Activated naive CD4-positive, alpha-beta T cell treated with anti-CD3 and anti-CD28 coated beads, Interleukin-2, amount 10 ng/mL, durations not matched to agents 7 days and 5 days (primary cell): ENCODE results near the gene MACROD1.
"Not testable (repeated sequence)": the region's sequence is repeated elsewhere in the genome, so short reads cannot be mapped to it uniquely, and the experiment has no call there.

Experiments
- CTCF ChIA-PET: fragments of 350-600 bp; sonication (Branson Sonifier 250); formaldehyde crosslinking; loops from one replicate; lab custom pipeline; 2021; ENCODE audit warnings: antibody characterized with exemption; lab: Charles Lee
- DNase-seq: peaks from one replicate; pipeline ENCODE4 v3.0.0-alpha.2; 2020
- H3K27ac Mint-ChIP-seq: one replicate; pipeline ENCODE4 v1.8.0; 2021; ENCODE audit warnings: mild to moderate bottlenecking, moderate library complexity, mixed read lengths
- H3K27me3 Mint-ChIP-seq: one replicate; pipeline ENCODE4 v1.8.0; 2021; ENCODE audit warnings: mild to moderate bottlenecking, mixed read lengths
- H3K36me3 Mint-ChIP-seq: one replicate; pipeline ENCODE4 v1.8.0; 2021; ENCODE audit warnings: mixed read lengths
- H3K4me1 Mint-ChIP-seq: one replicate; pipeline ENCODE4 v1.8.0; 2021; ENCODE audit warnings: mixed read lengths
- H3K4me3 Mint-ChIP-seq: one replicate; pipeline ENCODE4 v1.8.0; 2021; ENCODE audit warnings: mild to moderate bottlenecking, moderate library complexity, mixed read lengths
- H3K9me3 Mint-ChIP-seq: one replicate; pipeline ENCODE4 v1.8.0; 2021; ENCODE audit warnings: mixed read lengths

The MACROD1 gene

DNA sequence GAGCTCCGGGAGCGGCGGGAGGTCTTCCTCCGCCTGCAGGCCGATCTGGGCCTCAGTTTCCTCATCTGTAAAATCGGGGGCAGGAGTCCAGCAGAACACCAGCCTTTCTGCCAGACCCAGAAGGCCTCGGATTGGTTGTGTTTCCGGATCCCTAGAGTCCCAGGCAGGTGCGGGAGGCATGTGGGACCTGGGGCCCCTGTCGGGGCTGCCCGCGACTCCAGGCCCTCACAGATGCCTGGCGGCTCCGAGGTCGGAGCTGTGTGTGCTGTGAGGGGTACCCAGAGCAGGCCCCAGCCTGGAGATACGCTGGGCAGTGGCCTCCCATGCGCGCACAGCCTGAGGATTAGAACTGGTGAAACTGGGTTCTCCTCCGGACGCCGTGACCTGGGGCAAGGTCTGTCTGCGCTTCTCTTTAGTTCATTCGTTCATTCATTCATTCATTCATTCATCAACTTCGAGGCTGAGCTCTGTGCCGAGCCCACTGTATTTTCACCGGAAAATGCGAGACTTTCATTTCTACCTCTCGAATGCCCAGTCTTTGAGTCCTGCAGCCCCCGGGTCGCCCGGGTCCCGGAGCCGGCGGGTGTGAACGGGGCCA, 105.6 kb downstream of the MACROD1 start:
- H3K9me3 Mint-ChIP-seq: no peaks in the 10 kb centered on the region
- H3K4me3 Mint-ChIP-seq: no peak overlapping the region
- no peak for DNase-seq
- peaks cover 58% of the 10 kb centered on the region for H3K27me3 Mint-ChIP-seq
- H3K36me3 Mint-ChIP-seq: no peaks in the 10 kb centered on the region
- CTCF ChIA-PET: interaction anchor here (0.9 to 1.4 kb wide), 2 partner anchors 88 to 225 kb away, joined by 3 read pairs; no protein-coding TSS in a partner anchor
- H3K4me1 Mint-ChIP-seq: peaks cover 9% of the 10 kb centered on the region
- H3K27ac Mint-ChIP-seq: no peak overlapping the region

DNA sequence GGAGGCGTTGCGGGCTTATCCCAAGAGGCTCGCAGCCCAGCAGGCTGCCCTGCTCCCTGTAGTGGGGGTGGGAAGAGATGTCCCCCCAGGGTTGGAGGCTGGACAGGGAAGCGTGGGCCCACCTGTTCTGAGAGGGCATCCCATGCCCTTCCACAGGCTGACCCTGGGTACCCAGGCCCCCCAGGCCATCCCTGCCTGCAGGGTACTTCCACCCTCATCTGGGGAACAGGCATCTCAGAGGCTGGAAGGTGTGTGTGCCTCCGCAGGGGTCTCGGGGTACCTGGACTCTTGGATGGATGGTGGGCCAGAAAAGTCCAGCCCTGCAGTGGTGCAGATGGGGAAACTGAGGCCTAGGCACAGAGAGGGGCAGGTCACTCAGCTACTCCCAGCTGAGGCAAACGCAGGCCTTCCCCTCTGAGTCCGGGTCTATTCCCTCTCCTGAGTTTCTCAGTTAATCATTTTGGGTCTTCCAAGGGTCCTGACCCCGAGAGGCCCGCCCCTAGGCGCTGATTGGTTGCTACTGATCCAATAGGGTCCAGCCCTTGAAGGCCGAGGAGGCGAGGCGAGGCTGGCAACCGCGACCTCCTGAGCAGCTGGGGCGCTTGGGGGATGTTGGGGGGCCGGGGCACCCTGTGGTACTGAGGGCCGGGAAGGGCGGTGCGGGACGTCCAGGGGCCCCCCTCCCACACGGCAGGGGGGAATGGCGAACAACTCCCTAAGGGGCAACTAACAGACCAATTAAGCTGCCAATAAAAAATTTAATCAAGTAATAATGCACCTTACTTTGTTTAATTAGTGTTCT, 106.4 kb downstream of the MACROD1 start:
- Mint-ChIP-seq H3K36me3 (no peaks in the 10 kb centered on the region), H3K27ac (no peak overlapping the region), H3K27me3 (peaks cover 52% of the 10 kb centered on the region), H3K4me1 (peaks cover 9% of the 10 kb centered on the region), H3K9me3 (no peaks in the 10 kb centered on the region), H3K4me3 (no peak overlapping the region)
- CTCF ChIA-PET: interaction anchor here (0.9 kb wide), 1 partner anchor 224 kb away, joined by 3 read pairs; no protein-coding TSS in a partner anchor
- no peak for DNase-seq

DNA sequence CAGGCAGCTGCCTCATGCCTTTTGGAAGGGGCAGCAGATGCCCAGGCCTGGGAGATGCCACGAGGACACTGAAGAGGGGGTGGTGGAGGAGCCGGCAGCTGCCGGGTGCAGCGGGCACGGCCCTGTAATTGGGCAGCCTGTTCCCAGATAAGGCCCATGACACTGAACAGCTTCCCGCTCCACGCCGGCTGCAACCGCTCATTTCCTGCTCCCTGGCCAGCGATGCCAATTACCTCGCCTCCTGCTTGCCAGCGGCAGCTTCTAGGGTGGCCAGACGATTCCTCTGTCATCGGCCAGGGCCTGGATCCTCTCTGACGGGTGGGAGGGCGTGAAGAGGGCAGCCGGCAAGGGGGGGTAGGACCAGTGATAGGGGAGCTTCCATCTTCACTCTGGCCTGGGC, 107.4 kb downstream of the MACROD1 start:
- H3K4me1 Mint-ChIP-seq: peaks cover 9% of the 10 kb centered on the region
- no peak overlapping the region for H3K27ac Mint-ChIP-seq
- no peaks in the 10 kb centered on the region for H3K9me3 Mint-ChIP-seq
- no peaks in the 10 kb centered on the region for H3K36me3 Mint-ChIP-seq
- H3K4me3 Mint-ChIP-seq: no peak overlapping the region
- no peak for DNase-seq
- peaks cover 47% of the 10 kb centered on the region for H3K27me3 Mint-ChIP-seq
- CTCF ChIA-PET: no interaction called here

DNA sequence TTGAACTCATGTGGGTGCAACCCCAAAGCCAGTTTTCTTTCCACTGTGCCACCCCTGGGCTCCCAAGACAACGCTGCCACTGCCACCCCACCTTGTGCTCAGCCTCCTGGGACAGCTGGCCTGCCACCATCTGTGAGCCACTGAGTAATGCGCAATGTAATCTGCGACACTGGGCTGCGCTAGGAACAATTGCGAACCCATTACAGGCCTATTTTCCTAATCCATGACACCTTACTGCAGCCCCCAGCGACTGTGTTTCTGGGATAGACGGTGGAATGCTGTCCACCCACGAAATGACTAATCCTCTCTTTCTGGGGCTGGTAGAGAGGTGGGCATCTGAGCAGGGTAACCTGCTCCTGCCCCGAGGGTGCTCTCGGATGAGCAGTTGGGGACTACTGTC, 108.0 kb downstream of the MACROD1 start:
- no peaks in the 10 kb centered on the region for H3K9me3 Mint-ChIP-seq
- peaks cover 9% of the 10 kb centered on the region for H3K4me1 Mint-ChIP-seq
- no peak overlapping the region for H3K4me3 Mint-ChIP-seq
- CTCF ChIA-PET: no interaction called here
- H3K27ac Mint-ChIP-seq: no peak overlapping the region
- no peak for DNase-seq
- H3K36me3 Mint-ChIP-seq: no peaks in the 10 kb centered on the region
- H3K27me3 Mint-ChIP-seq: peaks cover 46% of the 10 kb centered on the region

DNA sequence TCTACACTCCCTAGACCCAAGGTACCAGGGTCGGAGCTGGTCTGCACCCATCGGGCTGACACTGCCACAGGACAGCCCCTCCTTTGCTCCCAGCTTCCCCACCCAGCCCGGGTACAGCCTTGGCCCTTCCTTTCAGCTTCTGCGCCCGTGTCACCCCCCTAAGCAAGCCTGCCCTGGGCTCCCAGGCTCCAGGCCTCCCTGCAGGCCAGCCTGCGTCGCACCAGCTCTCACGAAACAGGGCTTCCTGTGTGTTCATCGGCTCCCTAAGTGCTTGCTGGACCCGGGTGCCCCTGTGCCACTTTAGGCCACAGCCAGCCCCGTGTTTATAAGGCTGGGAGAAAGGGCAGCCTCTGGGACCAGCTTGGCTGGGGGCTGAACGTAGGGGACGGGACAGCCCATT, 109.1 kb downstream of the MACROD1 start:
- DNase-seq: no peak
- Mint-ChIP-seq H3K4me1 (peaks cover 6% of the 10 kb centered on the region), H3K4me3 (no peak overlapping the region), H3K27ac (no peak overlapping the region), H3K9me3 (no peaks in the 10 kb centered on the region), H3K27me3 (peaks cover 35% of the 10 kb centered on the region), H3K36me3 (no peaks in the 10 kb centered on the region)
- CTCF ChIA-PET: no interaction called here

DNA sequence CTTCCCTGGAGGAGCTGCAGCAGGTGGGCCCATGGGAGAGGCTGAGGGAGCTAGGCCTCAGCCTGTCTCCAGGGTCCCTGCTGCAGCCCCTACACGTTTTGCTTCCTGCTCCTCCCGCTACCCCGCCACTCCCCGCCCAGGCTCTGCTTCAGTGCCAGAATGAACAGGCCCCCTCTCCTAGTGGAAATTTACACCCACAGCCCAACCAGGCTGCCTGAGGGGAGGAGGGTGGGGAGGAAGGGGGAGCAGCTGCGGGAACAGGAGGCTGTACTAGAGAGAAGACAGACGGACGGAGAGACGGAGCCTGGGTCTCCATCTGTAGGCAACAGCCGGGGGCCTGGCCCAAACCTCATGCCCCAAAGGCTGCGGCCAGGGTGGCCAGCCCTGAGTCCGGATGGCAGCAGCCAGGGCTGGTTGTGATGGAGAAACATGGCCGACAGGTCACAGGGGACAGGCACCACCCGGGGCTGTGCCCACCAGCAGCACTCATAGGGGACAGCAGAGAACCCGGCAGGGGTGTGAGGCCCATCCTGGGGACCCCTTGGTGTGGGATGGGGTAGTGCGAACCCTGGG, 109.6 kb downstream of the MACROD1 start:
- H3K27ac Mint-ChIP-seq: no peak overlapping the region
- peaks cover 30% of the 10 kb centered on the region for H3K27me3 Mint-ChIP-seq
- H3K4me3 Mint-ChIP-seq: no peak overlapping the region
- no peaks in the 10 kb centered on the region for H3K9me3 Mint-ChIP-seq
- CTCF ChIA-PET: no interaction called here
- H3K36me3 Mint-ChIP-seq: no peaks in the 10 kb centered on the region
- DNase-seq: no peak
- peaks cover 6% of the 10 kb centered on the region for H3K4me1 Mint-ChIP-seq

DNA sequence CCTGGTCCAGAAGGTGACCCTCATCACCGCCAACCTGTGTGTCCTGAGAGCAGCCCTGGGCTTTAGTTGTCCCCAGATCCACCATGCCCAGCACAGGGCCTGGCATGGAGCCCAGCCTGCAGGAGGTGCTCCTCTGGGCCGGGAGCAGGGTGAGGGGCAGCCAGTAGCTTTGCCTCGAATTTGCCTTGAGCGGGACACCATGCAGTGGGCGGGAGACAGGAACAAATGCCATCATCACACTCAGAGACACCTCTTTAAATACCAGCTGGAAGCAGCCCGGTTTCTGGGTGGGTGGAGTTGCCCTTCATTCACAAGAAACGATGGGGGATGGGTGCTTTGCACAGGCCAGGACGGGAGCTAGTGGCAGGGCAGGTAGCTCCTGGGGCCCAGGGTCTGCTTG, 110.8 kb downstream of the MACROD1 start:
- no peaks in the 10 kb centered on the region for H3K4me1 Mint-ChIP-seq
- no peaks in the 10 kb centered on the region for H3K9me3 Mint-ChIP-seq
- DNase-seq: no peak
- no peaks in the 10 kb centered on the region for H3K36me3 Mint-ChIP-seq
- CTCF ChIA-PET: no interaction called here
- H3K4me3 Mint-ChIP-seq: no peak overlapping the region
- H3K27me3 Mint-ChIP-seq: peaks cover 18% of the 10 kb centered on the region
- no peak overlapping the region for H3K27ac Mint-ChIP-seq

DNA sequence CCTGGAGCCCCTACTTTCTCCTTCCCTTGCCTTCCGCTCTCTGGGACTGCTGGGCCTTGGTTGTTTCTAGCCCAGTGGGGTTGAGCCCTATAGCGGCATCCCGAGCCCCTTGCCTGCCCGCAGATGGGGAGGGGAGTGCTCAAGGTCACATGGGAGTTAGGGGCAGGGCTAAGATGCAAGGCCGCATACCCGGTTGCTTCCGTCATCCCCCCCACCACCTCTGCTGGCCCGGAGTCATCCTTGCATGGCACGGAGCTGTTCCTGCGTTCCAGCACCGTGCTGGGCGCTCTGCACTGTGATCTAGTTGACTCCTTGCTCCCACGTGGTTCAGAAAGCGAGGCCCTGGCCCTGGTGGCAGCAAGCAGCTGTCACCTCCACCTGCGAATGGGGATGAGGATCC, 112.2 kb downstream of the MACROD1 start:
- Mint-ChIP-seq H3K27me3 (peaks cover 7% of the 10 kb centered on the region), H3K36me3 (no peaks in the 10 kb centered on the region), H3K4me3 (no peak overlapping the region), H3K9me3 (no peaks in the 10 kb centered on the region), H3K4me1 (no peaks in the 10 kb centered on the region), H3K27ac (no peak overlapping the region)
- no peak for DNase-seq
- CTCF ChIA-PET: no interaction called here

DNA sequence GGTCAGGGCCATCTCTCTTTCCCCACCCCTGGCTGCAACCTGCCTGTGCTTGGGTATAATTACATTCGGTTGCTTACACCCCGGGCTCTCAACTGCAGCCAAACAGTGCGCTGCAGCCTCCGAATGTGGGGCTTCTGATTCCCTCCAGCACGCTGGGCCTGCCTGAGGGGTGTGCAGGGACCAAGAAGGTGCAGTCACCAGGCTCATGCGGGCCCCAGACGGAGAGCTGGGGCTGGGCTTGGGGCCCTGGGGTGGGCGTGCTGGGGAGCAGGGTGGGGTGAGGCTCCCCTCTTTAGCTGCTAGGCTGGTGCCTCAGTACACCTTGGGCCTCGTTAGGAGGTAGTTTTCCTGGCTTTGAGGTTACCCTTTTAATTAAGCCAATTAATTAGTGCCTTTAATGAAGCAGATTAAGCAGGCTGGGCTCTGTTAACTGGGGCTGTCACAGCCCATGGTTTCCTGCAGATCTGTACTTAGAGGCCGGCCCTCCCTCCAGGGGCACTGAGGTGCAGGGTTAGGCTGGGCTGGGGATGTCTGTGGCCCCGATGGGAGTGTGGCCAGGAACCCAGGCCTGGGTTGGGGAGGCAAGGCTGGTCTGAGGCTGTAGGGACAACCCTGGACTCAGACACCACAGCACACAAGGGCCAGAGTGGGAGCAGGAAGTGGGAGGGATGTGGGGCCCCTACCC, 112.8 kb downstream of the MACROD1 start:
- no peaks in the 10 kb centered on the region for H3K4me1 Mint-ChIP-seq
- no peak overlapping the region for H3K27ac Mint-ChIP-seq
- CTCF ChIA-PET: no interaction called here
- no peaks in the 10 kb centered on the region for H3K36me3 Mint-ChIP-seq
- no peaks in the 10 kb centered on the region for H3K9me3 Mint-ChIP-seq
- no peak overlapping the region for H3K4me3 Mint-ChIP-seq
- DNase-seq: no peak
- peaks cover under 1% of the 10 kb centered on the region for H3K27me3 Mint-ChIP-seq

DNA sequence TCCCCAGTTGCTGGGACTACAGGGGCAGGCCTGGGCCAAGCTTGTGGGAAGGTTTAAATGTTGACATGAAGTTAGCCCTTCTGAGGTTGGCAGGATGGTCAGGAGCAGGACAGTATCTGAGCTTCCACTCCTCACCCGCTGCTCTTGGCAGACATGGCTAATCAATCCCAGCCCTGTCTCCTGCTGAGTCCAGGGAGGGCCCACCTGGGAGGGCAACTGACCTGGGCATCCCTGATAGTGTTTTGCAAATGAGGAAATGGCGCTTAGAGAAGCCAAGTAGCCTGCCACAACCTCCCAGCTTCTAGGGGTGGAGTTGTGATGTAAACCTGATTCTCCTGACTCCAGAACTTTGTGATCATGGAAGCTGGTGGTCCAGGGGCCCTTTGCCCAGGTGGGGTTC, 113.5 kb downstream of the MACROD1 start:
- H3K9me3 Mint-ChIP-seq: no peaks in the 10 kb centered on the region
- H3K27me3 Mint-ChIP-seq: no peaks in the 10 kb centered on the region
- H3K27ac Mint-ChIP-seq: no peak overlapping the region
- CTCF ChIA-PET: no interaction called here
- H3K36me3 Mint-ChIP-seq: no peaks in the 10 kb centered on the region
- H3K4me1 Mint-ChIP-seq: no peaks in the 10 kb centered on the region
- no peak for DNase-seq
- no peak overlapping the region for H3K4me3 Mint-ChIP-seq

DNA sequence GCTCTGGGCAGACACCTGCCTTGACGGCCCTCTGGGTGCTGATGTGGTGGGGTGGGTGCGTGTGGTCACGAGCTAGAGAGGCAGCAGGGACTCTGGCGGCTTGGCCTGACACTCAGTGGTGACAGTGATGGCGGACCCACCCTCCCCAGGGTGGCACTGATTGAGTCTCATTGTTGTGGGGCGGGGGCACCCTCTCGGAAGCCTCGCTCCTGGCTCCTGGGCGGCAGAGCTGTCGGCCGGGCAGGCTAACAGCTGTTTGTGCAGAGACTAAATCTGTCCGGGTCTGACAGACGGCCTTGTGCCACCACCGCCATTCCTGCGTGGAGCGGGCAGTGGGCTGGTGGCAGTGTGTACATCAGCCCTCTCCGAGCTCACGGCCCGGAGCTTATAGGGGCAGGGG, 114.6 kb downstream of the MACROD1 start:
- no peak for DNase-seq
- no peaks in the 10 kb centered on the region for H3K36me3 Mint-ChIP-seq
- no peaks in the 10 kb centered on the region for H3K9me3 Mint-ChIP-seq
- CTCF ChIA-PET: no interaction called here
- peaks cover 2% of the 10 kb centered on the region for H3K27me3 Mint-ChIP-seq
- H3K4me3 Mint-ChIP-seq: no peak overlapping the region
- no peak overlapping the region for H3K27ac Mint-ChIP-seq
- no peaks in the 10 kb centered on the region for H3K4me1 Mint-ChIP-seq

DNA sequence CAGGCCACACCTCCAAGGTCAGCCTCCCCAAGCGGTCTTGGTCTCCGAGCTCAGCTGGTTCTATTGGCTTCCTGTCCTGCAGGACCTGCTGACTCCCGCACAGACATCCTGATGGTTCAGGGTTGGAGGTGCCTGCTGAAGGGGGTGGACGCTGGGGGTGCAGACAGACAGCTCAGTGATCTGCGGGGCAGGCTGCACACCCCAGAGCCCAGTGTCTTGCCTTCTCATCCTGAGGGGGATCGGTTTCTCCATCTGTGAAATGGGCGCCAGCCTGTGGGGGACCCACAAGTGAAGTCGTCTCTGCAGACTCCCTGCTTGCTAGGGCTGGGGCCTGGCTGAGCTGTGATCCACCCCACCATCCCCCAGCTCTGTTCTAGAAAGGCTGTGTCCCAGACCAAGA, 116.4 kb downstream of the MACROD1 start:
- Mint-ChIP-seq H3K27ac (no peak overlapping the region), H3K36me3 (no peaks in the 10 kb centered on the region), H3K4me1 (no peaks in the 10 kb centered on the region), H3K9me3 (no peaks in the 10 kb centered on the region), H3K4me3 (no peak overlapping the region), H3K27me3 (peaks cover 4% of the 10 kb centered on the region)
- DNase-seq: no peak
- CTCF ChIA-PET: no interaction called here

DNA sequence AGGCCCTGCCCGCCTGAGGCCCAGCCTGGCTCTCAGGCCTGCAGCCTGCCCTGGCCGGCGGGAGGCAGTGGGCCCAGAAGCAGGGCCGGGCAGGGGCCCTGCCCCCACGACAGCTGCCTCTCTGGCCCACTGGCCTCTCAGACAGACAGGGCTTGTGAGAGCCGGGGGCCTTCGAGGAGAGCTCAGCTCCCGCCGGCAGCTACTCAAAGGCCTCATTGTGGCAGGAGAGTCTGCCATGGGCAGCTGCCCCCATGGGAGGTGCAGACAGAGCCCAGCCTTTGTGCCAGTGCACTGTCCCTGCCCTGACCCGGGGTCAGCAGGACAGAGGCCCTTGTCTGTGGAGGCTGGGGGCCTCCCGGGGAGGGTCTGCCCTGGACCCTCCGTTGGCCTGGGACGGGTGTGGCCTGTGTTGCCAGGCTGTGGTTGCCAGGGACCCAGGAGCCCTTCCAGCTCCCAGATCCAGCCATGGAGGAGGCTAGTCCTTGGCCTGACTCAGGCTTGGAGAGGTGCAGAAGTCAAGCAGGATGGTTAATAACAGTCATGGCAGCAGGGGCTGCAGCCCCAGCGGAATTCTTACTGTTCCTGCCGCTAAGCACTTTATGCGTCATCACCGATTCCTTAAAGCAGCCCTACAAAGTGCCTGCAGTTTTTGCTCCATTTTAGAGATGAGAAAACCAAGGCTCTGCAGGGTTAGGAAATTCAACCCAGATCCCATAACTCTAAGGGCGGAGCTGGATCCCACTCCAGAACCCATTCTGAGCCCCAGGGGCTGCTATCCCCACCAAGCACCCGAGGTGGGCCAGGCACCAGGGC, 117.7 kb downstream of the MACROD1 start:
- Mint-ChIP-seq H3K27me3 (peaks cover 4% of the 10 kb centered on the region), H3K4me3 (no peak overlapping the region), H3K9me3 (no peaks in the 10 kb centered on the region), H3K4me1 (no peaks in the 10 kb centered on the region), H3K36me3 (no peaks in the 10 kb centered on the region), H3K27ac (no peak overlapping the region)
- CTCF ChIA-PET: no interaction called here
- DNase-seq: no peak

DNA sequence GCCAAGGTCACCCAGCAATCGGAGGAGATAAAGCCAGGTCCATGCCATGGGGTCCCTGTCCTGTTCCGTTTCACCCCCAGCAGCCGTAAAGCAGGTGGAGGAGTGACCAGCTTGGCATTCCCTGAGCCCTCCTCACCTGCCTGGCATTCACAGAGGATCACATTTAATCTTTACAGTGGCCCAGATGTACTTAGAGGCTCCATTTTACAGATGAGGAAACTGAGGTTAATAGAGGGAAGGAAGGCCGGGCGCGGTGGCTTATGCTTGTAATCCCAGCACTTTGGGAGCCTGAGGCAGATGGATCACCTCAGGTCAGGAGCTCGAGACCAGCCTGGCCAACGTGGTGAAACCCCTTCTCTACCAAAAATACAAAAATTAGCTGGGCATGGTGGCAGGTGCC, 118.5 kb downstream of the MACROD1 start:
- DNase-seq, CTCF ChIA-PET, H3K27me3 Mint-ChIP-seq, H3K36me3 Mint-ChIP-seq, H3K4me1 Mint-ChIP-seq, H3K27ac Mint-ChIP-seq, H3K9me3 Mint-ChIP-seq, H3K4me3 Mint-ChIP-seq: not testable (repeated sequence)
